HEK293 (cell line): Measurements from ENCODE around the gene INVS.

ENCODE experiments used
- CTCF ChIP-seq: fragments of 450-650 bp; formaldehyde crosslinking; IDR thresholded peaks from 2 replicates; pipeline ENCODE4 v1.5.1; 2016; ENCODE audit warnings: missing biosample characterization, missing genetic modification characterization
- HOXA7 ChIP-seq: sonication (generic); formaldehyde crosslinking; IDR thresholded peaks from 2 replicates; pipeline ENCODE4 v1.8.1; 2022; ENCODE audit warnings: missing genetic modification reagents, borderline replicate concordance
- TCF7L2 ChIP-seq: IDR thresholded peaks from 2 replicates; pipeline ENCODE4 v1.6.1; 2011; ENCODE audit warnings: low read depth, mild to moderate bottlenecking, inconsistent platforms, low read length, moderate library complexity, borderline replicate concordance
- ZFP3 ChIP-seq: fragments of 450-650 bp; formaldehyde crosslinking; IDR thresholded peaks from 2 replicates; pipeline ENCODE4 v1.5.1; 2016; ENCODE audit warnings: low read depth, missing biosample characterization, missing genetic modification characterization
- ZNF121 ChIP-seq: fragments of 450-650 bp; formaldehyde crosslinking; IDR thresholded peaks from 2 replicates; pipeline ENCODE4 v1.5.1; 2016; ENCODE audit warnings: missing biosample characterization, missing genetic modification characterization
- TF ChIP-seq, protein P1 (sequence below): fragments of 450-650 bp; formaldehyde crosslinking; IDR thresholded peaks from 2 replicates; pipeline ENCODE4 v1.5.1; 2016; ENCODE audit warnings: missing biosample characterization, missing genetic modification characterization
- TF ChIP-seq, protein P2 (sequence below): fragments of 450-650 bp; formaldehyde crosslinking; IDR thresholded peaks from 2 replicates; pipeline ENCODE4 v1.5.1; 2017; ENCODE audit warnings: missing biosample characterization, mild to moderate bottlenecking, missing genetic modification characterization, moderate library complexity
- TF ChIP-seq, protein P3 (sequence below): fragments of 450-650 bp; formaldehyde crosslinking; IDR thresholded peaks from 2 replicates; pipeline ENCODE4 v1.5.1; 2016; ENCODE audit warnings: missing biosample characterization, missing genetic modification characterization
- TF ChIP-seq, protein P4 (sequence below): fragments of 450-650 bp; formaldehyde crosslinking; IDR thresholded peaks from 2 replicates; pipeline ENCODE4 v1.5.1; 2017; ENCODE audit warnings: missing biosample characterization, missing genetic modification characterization

DNA sequence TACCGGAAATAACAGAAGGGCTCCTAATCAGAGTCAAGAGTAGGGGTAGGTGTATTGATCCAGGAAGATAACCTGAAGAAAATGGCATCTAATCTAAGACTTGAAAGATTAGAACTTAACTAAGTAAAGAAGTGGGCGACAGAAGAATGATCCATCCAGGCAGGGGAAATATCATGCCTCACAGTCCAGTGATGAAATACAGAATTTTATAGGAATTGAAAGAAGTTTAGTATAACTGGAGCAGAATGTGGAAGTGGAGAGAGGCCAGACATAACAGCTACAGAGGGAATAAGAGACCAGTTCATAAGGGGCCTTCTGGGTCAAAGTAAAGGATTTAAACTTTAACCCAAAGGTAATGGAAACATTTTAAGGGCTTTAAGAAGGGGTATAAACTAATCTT lies 42.5 kb upstream of the INVS start:
- TF ChIP-seq, protein P1, sequence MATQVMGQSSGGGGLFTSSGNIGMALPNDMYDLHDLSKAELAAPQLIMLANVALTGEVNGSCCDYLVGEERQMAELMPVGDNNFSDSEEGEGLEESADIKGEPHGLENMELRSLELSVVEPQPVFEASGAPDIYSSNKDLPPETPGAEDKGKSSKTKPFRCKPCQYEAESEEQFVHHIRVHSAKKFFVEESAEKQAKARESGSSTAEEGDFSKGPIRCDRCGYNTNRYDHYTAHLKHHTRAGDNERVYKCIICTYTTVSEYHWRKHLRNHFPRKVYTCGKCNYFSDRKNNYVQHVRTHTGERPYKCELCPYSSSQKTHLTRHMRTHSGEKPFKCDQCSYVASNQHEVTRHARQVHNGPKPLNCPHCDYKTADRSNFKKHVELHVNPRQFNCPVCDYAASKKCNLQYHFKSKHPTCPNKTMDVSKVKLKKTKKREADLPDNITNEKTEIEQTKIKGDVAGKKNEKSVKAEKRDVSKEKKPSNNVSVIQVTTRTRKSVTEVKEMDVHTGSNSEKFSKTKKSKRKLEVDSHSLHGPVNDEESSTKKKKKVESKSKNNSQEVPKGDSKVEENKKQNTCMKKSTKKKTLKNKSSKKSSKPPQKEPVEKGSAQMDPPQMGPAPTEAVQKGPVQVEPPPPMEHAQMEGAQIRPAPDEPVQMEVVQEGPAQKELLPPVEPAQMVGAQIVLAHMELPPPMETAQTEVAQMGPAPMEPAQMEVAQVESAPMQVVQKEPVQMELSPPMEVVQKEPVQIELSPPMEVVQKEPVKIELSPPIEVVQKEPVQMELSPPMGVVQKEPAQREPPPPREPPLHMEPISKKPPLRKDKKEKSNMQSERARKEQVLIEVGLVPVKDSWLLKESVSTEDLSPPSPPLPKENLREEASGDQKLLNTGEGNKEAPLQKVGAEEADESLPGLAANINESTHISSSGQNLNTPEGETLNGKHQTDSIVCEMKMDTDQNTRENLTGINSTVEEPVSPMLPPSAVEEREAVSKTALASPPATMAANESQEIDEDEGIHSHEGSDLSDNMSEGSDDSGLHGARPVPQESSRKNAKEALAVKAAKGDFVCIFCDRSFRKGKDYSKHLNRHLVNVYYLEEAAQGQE (tag by site-specific recombination): no peak
- no peak for TF ChIP-seq CTCF (tag by site-specific recombination)
- TF ChIP-seq, protein P2, sequence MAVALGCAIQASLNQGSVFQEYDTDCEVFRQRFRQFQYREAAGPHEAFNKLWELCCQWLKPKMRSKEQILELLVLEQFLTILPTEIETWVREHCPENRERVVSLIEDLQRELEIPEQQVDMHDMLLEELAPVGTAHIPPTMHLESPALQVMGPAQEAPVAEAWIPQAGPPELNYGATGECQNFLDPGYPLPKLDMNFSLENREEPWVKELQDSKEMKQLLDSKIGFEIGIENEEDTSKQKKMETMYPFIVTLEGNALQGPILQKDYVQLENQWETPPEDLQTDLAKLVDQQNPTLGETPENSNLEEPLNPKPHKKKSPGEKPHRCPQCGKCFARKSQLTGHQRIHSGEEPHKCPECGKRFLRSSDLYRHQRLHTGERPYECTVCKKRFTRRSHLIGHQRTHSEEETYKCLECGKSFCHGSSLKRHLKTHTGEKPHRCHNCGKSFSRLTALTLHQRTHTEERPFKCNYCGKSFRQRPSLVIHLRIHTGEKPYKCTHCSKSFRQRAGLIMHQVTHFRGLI (tag by site-specific recombination): no peak
- TF ChIP-seq, protein P3, sequence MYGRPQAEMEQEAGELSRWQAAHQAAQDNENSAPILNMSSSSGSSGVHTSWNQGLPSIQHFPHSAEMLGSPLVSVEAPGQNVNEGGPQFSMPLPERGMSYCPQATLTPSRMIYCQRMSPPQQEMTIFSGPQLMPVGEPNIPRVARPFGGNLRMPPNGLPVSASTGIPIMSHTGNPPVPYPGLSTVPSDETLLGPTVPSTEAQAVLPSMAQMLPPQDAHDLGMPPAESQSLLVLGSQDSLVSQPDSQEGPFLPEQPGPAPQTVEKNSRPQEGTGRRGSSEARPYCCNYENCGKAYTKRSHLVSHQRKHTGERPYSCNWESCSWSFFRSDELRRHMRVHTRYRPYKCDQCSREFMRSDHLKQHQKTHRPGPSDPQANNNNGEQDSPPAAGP (tag by site-specific recombination): no peak
- no peak for TF ChIP-seq TCF7L2
- no peak for TF ChIP-seq ZNF121 (tag by site-specific recombination)
- TF ChIP-seq, protein P4, sequence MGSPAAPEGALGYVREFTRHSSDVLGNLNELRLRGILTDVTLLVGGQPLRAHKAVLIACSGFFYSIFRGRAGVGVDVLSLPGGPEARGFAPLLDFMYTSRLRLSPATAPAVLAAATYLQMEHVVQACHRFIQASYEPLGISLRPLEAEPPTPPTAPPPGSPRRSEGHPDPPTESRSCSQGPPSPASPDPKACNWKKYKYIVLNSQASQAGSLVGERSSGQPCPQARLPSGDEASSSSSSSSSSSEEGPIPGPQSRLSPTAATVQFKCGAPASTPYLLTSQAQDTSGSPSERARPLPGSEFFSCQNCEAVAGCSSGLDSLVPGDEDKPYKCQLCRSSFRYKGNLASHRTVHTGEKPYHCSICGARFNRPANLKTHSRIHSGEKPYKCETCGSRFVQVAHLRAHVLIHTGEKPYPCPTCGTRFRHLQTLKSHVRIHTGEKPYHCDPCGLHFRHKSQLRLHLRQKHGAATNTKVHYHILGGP (tag by site-specific recombination): no peak
- TF ChIP-seq ZFP3 (tag by site-specific recombination): no peak
- TF ChIP-seq HOXA7: no peak
